Measurements from ENCODE around the gene HID1. TPM values are rescaled to one million over a fixed set of nuclear protein-coding genes. Genes with fewer than 3 reads are reported as not detected.

Gene HID1
- total and polyA plus RNA-seq, 9 of the 15 experiments (the other 6 are each of a cell fraction or from before 2014, with no cell fraction given): 0.14 to 2.1 (median 0.54) TPM; not detected in 2

GRCh38 chr17:74960570-74961342, 11.8 kb downstream of the HID1 start (continued):
- TF ChIP-seq, protein P1, sequence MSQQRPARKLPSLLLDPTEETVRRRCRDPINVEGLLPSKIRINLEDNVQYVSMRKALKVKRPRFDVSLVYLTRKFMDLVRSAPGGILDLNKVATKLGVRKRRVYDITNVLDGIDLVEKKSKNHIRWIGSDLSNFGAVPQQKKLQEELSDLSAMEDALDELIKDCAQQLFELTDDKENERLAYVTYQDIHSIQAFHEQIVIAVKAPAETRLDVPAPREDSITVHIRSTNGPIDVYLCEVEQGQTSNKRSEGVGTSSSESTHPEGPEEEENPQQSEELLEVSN (IDR thresholded peaks at IDR 0.05; ENCODE audit: borderline replicate concordance in 1 of 2, extremely low read depth in 1 of 2, insufficient read depth in 1 of 2, insufficient read length in 1 of 2, low read depth in 1 of 2, low read length in 1 of 2, poor library complexity in 1 of 2, severe bottlenecking in 1 of 2): peak; percentile 96
- peak; percentile 79 for TF ChIP-seq TOE1 (IDR thresholded peaks at IDR 0.05; ENCODE audit: borderline replicate concordance)
- TF ChIP-seq TOE1 (CRISPR knock-in tag; IDR thresholded peaks at IDR 0.05; ENCODE audit: borderline replicate concordance, low read depth): peak; percentile 81; the same call in 1 of the 2 replicates
- TF ChIP-seq KDM1A (IDR thresholded peaks at IDR 0.05): peak in 1 of 2 experiments; percentile 51; a peak in 1 of 4 replicates
- TF ChIP-seq TARDBP (IDR thresholded peaks at IDR 0.05): no peak
- TF ChIP-seq, protein P2, sequence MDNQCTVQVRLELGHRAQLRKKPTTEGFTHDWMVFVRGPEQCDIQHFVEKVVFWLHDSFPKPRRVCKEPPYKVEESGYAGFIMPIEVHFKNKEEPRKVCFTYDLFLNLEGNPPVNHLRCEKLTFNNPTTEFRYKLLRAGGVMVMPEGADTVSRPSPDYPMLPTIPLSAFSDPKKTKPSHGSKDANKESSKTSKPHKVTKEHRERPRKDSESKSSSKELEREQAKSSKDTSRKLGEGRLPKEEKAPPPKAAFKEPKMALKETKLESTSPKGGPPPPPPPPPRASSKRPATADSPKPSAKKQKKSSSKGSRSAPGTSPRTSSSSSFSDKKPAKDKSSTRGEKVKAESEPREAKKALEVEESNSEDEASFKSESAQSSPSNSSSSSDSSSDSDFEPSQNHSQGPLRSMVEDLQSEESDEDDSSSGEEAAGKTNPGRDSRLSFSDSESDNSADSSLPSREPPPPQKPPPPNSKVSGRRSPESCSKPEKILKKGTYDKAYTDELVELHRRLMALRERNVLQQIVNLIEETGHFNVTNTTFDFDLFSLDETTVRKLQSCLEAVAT (IDR thresholded peaks at IDR 0.05): peak in 1 of 2 experiments; percentile 32; a peak in 1 of 4 replicates
- no peak for TF ChIP-seq FUS (optimal IDR thresholded peaks at IDR 0.05; ENCODE audit: low read depth, low read length)
- TF ChIP-seq HNRNPH1 (optimal IDR thresholded peaks at IDR 0.05; ENCODE audit: low read depth, low read length): no peak
- TF ChIP-seq MCM2 (IDR thresholded peaks at IDR 0.05; ENCODE audit: low read depth): no peak
- no peak for TF ChIP-seq PYGO2 (tag; IDR thresholded peaks at IDR 0.05)
- no peak for TF ChIP-seq PBX2 (CRISPR knock-in tag; IDR thresholded peaks at IDR 0.05; ENCODE audit: low read depth)
- TF ChIP-seq PBX2 (tag; conservative IDR thresholded peaks at IDR 0.05; ENCODE audit: low read depth): no peak
- TF ChIP-seq CTCF (IDR thresholded peaks at IDR 0.05 in 2 of 3, conservative IDR thresholded peaks at IDR 0.05 in 1 of 3; ENCODE audit: insufficient read depth in 2 of 3, low read depth in 1 of 3, low read length in 3 of 3): peak; percentile 90 to 92 (median 91)
- peak in 1 of 2 experiments; percentile 94; a peak in 2 of 3 replicates for TF ChIP-seq CBX3 (IDR thresholded peaks at IDR 0.05; ENCODE audit: borderline replicate concordance in 1 of 2, low read length in 2 of 2)
- peak; percentile 59; the same call in 1 of the 2 replicates for TF ChIP-seq ESRRA (IDR thresholded peaks at IDR 0.05; ENCODE audit: borderline replicate concordance, low read depth)
- TF ChIP-seq GATAD2A (IDR thresholded peaks at IDR 0.05): peak; percentile 92
- peak; percentile 65 for TF ChIP-seq CREM (IDR thresholded peaks at IDR 0.05; ENCODE audit: low read depth)
- TF ChIP-seq HDGF (IDR thresholded peaks at IDR 0.05): no peak
- TF ChIP-seq HDAC1 (IDR thresholded peaks at IDR 0.05): peak in 1 of 2 experiments; percentile 92; a peak in 2 of 4 replicates
- TF ChIP-seq RAD21 (CRISPR knock-in tag; conservative IDR thresholded peaks at IDR 0.05 in 1 of 2, IDR thresholded peaks at IDR 0.05 in 1 of 2): peak; percentile 85 to 96
- TF ChIP-seq CBFA2T3 (IDR thresholded peaks at IDR 0.05): peak; percentile 32
